GM06990 (cell line): ENCODE data around the gene LTC4S.
A peak's percentile ranks its signal among the peaks of the same experiment; 100 is the strongest.

Experiments used
- DNase-seq: peaks from one replicate; pipeline ENCODE4 v3.0.0-alpha.2; 2011; ENCODE audit not compliant: insufficient read length; ENCODE audit errors: extremely low read depth
- H3K27me3 ChIP-seq: replicated peaks from 2 replicates; pipeline ENCODE4 v1.6.0; 2011; ENCODE audit warnings: low read length; ENCODE audit not compliant: control insufficient read depth, insufficient read depth
- H3K36me3 ChIP-seq: 2 replicates; pipeline ENCODE4 v1.5.1; 2011; ENCODE audit warnings: low read length; ENCODE audit not compliant: control insufficient read depth, insufficient read depth
- H3K4me3 ChIP-seq: replicated peaks from 2 replicates; pipeline ENCODE4 v1.5.1; 2011; ENCODE audit warnings: low read depth, mild to moderate bottlenecking, control low read depth, low read length
- CTCF ChIP-seq: IDR thresholded peaks from 2 replicates; pipeline ENCODE4 v1.5.1; 2011; ENCODE audit warnings: low read length, control low read depth, mild to moderate bottlenecking, inconsistent platforms; ENCODE audit not compliant: insufficient read depth, poor library complexity, severe bottlenecking

Gene LTC4S

GRCh38 chr5:179821298-179822058 lies 27.7 kb downstream of the LTC4S start:
- TF ChIP-seq CTCF = no peak
- DNase-seq = peak; percentile 86

GRCh38 chr5:179822059-179822432 lies 28.3 kb downstream of the LTC4S start:
- H3K4me3 ChIP-seq = peak overlapping the region; percentile 82
- DNase-seq = no peak
- H3K36me3 ChIP-seq = peaks cover 23% of the 10 kb centered on the region
- no peak for TF ChIP-seq CTCF
- no peaks in the 10 kb centered on the region for H3K27me3 ChIP-seq

More at GRCh38 chr5:179821298-179822058, 27.7 kb downstream of the LTC4S start:
- Histone ChIP-seq H3K36me3 (peaks cover 20% of the 10 kb centered on the region), H3K4me3 (peak overlapping the region; percentile 82), H3K27me3 (no peaks in the 10 kb centered on the region)

- H3K36me3 ChIP-seq = peaks cover 23% of the 10 kb centered on the region
- TF ChIP-seq CTCF = no peak
- peak overlapping the region; percentile 82 for H3K4me3 ChIP-seq
- DNase-seq = no peak
- H3K27me3 ChIP-seq = no peaks in the 10 kb centered on the region
Observed at GRCh38 chr5:179822444-179822990, 28.7 kb downstream of the LTC4S start.

- H3K27me3 ChIP-seq = no peaks in the 10 kb centered on the region
- TF ChIP-seq CTCF = no peak
- no peak for DNase-seq
- H3K36me3 ChIP-seq = peaks cover 30% of the 10 kb centered on the region
- H3K4me3 ChIP-seq = no peak overlapping the region
Observed at GRCh38 chr5:179823937-179824744, 30.4 kb downstream of the LTC4S start.

- Histone ChIP-seq H3K4me3 (no peak overlapping the region), H3K36me3 (peaks cover 33% of the 10 kb centered on the region)
Observed at GRCh38 chr5:179824745-179825112, 30.9 kb downstream of the LTC4S start.

More at GRCh38 chr5:179824745-179825112, 30.9 kb downstream of the LTC4S start:
- H3K27me3 ChIP-seq = no peaks in the 10 kb centered on the region
- TF ChIP-seq CTCF = no peak
- DNase-seq = no peak
